Heart left ventricle (tissue), 16 donors: ENCODE results near the gene SLC26A9. TPM values are rescaled to one million over a fixed set of nuclear protein-coding genes. Genes with fewer than 3 reads are reported as not detected.

Source experiments
- ATAC-seq, 4 donors: fragments of 200-7000 bp; cut with Tn5 transposase; one replicate each; pipeline ENCODE4 v1.9.1; 2020 to 2022; ENCODE audit warnings: moderate library complexity in 4 of 4, mild to moderate bottlenecking in 3 of 4, moderate number of reproducible peaks in 1 of 4
- DNase-seq, 5 donors: peaks; one replicate each; pipeline ENCODE4 v3.0.0-alpha.2; 2020
- H3K27ac ChIP-seq, 12 donors: fragments of 200-600 bp; sonication (generic) in 4 of 12; one replicate each; pipeline versions ENCODE4 v1.5.0 to v1.8.0; 2016 to 2022; ENCODE audit warnings: mild to moderate bottlenecking in 2 of 12
- H3K27me3 ChIP-seq, 9 donors: fragments of 200-600 bp; sonication (generic) in 2 of 9; one replicate each; pipeline versions ENCODE4 v1.5.1 to v1.8.0; 2016 to 2022; ENCODE audit warnings: mild to moderate bottlenecking in 3 of 9
- H3K36me3 ChIP-seq, 9 donors: fragments of 200-600 bp; sonication (generic) in 2 of 9; one replicate each; pipeline versions ENCODE4 v1.5.0 to v1.8.0; 2018 to 2022; ENCODE audit warnings: mild to moderate bottlenecking in 2 of 9
- H3K4me1 ChIP-seq, 12 donors: fragments of 200-600 bp; sonication (generic) in 4 of 12; one replicate each; pipeline versions ENCODE4 v1.5.0 to v1.8.0; 2016 to 2022; ENCODE audit warnings: mild to moderate bottlenecking in 3 of 12
- H3K4me3 ChIP-seq, 12 donors: fragments of 200-600 bp; sonication (generic) in 4 of 12; one replicate each; pipeline versions ENCODE4 v1.5.0 to v1.8.0; 2017 to 2022; ENCODE audit warnings: mild to moderate bottlenecking in 9 of 12, moderate library complexity in 4 of 12
- H3K9me3 ChIP-seq, 12 donors: fragments of 200-600 bp; sonication (generic) in 4 of 12; one replicate each; pipeline versions ENCODE4 v1.5.0 to v1.8.0; 2016 to 2022; ENCODE audit warnings: mild to moderate bottlenecking in 1 of 12
- POLR2A ChIP-seq, 2 donors: fragments of 450-650 bp; IDR thresholded peaks; one replicate each; pipeline ENCODE4 v1.6.1; 2017; ENCODE audit warnings: antibody characterized with exemption in 2 of 2, mild to moderate bottlenecking in 2 of 2, moderate library complexity in 2 of 2
- WGBS, 4 donors: extraction: QIAGEN DNeasy Blood & Tissue Kit in 2 of 4; methylation state at CpG; one replicate each; pipeline versions ENCODE4 v1.1.5 to v1.1.7; 2013 to 2018; 5-methylcytosine and 5-hydroxymethylcytosine counted together
- intact Hi-C, 10 donors: fragments of 100-400 bp; cut with DNase I; formaldehyde crosslinking; loops; one replicate each; pipeline versions ENCODE4 v1.11.1 to v1.14.2; 2022
- polyA plus RNA-seq, 2 donors: library from polyadenylated mRNA; stranded (reverse); fragments of 200-250 nt; gene quantifications; one replicate each; pipeline ENCODE4 v1.2.3, GENCODE V29; 2013
- total RNA-seq, 9 donors: library from RNA; depleted of rRNA in 2 of 9; stranded (reverse); fragments of >200 nt in 2 of 9; fragmentation: NEBNext Ultra II Directional in 3 of 9; extraction: Animal tissue kit (Norgen Biotek cat#: 25700) in 3 of 9; gene quantifications; one replicate each; pipeline versions ENCODE4 v1.1.0 to v1.2.4, GENCODE V29; 2016 to 2023
- TF ChIP-seq, protein P1 (sequence below), 12 donors: fragments of 200-600 bp; sonication (generic) in 4 of 12; IDR thresholded peaks; one replicate each; pipeline versions ENCODE4 v1.5.0 to v1.8.0; 2018 to 2022; ENCODE audit warnings: antibody characterized with exemption in 12 of 12, mild to moderate bottlenecking in 5 of 12
- donor health status: ischemic (EF 13 %, LVEDD 7.1; RV severe dilation, severe dysfunction).
- donor health status: healthy with polysubstance abuse.
- donor health status: DM: no; HTN: yes; CAD: no.
- donor health status: DM: no; HTN: no; CAD: no.
- donor health status: ischemic (EF 25% LVEDD 6.9; RV normal size, moderate dysfunction).
- donor health status: ischemic (EF 25% LVEDD 5.7; RV mildly dilated, moderate dysfunction).
- donor health status: healthy.
- donor health status: DM: yes; HTN: yes; CAD: no.
- donor health status: ischemic (EF 35%, LVEDD 5.7; RV mildly dilated, moderate dysfunction).
- donor health status: nonischemic (EF 11% LVEDD 7.7; RV severe dilation, severe dysfunction).
- donor health status: DM: yes; HTN: yes; CAD: no.
- donor health status: PGD.
- donor health status: ischemic (EF 29% LVEDD 5.4; RV normal size, mild dysfunction).
- donor health status: nonischemic (EF 23%, LVEDD 6.1; RV moderate dilation, normal function).

SLC26A9 gene
- total and polyA plus RNA-seq, 11 donors = 4.1 to 39.6 (median 11.0) TPM

- H3K4me3 ChIP-seq = no peak overlapping the region
- ATAC-seq = no peak
- no peak overlapping the region for H3K27ac ChIP-seq
- H3K36me3 ChIP-seq = peaks cover 0 to 8% (median 0%) of the 10 kb centered on the region in 9 donors
- H3K27me3 ChIP-seq = no peaks in the 10 kb centered on the region
- H3K4me1 ChIP-seq = peaks cover 0 to 28% (median 18%) of the 10 kb centered on the region in 12 donors
- TF ChIP-seq POLR2A (IDR thresholded peaks at IDR 0.05) = no peak
- WGBS, 4 donors = 46 to 53% (median 48%) methylated on average over 3 of the region's 3 CpGs
- H3K9me3 ChIP-seq = no peaks in the 10 kb centered on the region
- no peak for DNase-seq
- intact Hi-C loops = loop anchor here in 1 of 10 donors (5.0 kb wide), 1 partner anchor 393 kb away; no protein-coding TSS in a partner anchor
These were observed 37.1 kb upstream of the SLC26A9 start for GRCh38 chr1:205980237-205980870.

GRCh38 chr1:205979301-205979700, 36.0 kb upstream of the SLC26A9 start:
- no peaks in the 10 kb centered on the region for H3K9me3 ChIP-seq
- TF ChIP-seq POLR2A (IDR thresholded peaks at IDR 0.05) = no peak
- TF ChIP-seq, protein P1, sequence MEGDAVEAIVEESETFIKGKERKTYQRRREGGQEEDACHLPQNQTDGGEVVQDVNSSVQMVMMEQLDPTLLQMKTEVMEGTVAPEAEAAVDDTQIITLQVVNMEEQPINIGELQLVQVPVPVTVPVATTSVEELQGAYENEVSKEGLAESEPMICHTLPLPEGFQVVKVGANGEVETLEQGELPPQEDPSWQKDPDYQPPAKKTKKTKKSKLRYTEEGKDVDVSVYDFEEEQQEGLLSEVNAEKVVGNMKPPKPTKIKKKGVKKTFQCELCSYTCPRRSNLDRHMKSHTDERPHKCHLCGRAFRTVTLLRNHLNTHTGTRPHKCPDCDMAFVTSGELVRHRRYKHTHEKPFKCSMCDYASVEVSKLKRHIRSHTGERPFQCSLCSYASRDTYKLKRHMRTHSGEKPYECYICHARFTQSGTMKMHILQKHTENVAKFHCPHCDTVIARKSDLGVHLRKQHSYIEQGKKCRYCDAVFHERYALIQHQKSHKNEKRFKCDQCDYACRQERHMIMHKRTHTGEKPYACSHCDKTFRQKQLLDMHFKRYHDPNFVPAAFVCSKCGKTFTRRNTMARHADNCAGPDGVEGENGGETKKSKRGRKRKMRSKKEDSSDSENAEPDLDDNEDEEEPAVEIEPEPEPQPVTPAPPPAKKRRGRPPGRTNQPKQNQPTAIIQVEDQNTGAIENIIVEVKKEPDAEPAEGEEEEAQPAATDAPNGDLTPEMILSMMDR (IDR thresholded peaks at IDR 0.05) = no peak
- H3K4me3 ChIP-seq = no peak overlapping the region
- no peak overlapping the region for H3K27ac ChIP-seq
- H3K4me1 ChIP-seq = peaks cover 0 to 29% (median 19%) of the 10 kb centered on the region in 12 donors
- no peak for ATAC-seq
- peaks cover 0 to 8% (median 0%) of the 10 kb centered on the region in 9 donors for H3K36me3 ChIP-seq
- 82 to 94% (median 91%) methylated on average over 6 of the region's 6 CpGs for WGBS, 4 donors
- H3K27me3 ChIP-seq = no peaks in the 10 kb centered on the region
- no peak for DNase-seq
- intact Hi-C loops = loop anchor here (2.0 to 10.0 kb wide), 9 partner anchors 167 to 387 kb away; partner anchors contain the start of gene SLC41A1 (in 1 of the 10)

DNA sequence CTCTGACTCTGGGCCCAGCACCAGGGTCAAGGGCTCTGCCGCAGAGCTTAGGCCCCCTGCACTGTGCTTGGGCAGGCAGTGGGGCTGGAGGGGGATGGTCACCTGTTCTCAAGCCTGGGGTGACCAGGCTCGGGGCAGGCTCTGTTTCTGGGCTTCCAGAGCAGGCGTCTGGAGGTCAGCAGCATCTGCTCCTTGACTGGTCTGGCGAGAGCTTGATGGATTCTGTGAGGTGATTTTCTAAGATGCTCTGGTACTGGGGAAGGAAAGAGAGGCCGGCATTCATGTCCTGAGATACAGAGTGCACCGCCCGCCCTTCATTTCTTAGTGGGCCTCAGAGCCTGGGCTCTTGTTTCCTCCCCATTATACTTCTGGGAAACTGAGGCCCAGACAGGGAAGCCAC, 35.4 kb upstream of the SLC26A9 start:
- peaks cover 0 to 23% (median 16%) of the 10 kb centered on the region in 12 donors for H3K4me1 ChIP-seq
- no peaks in the 10 kb centered on the region for H3K27me3 ChIP-seq
- ATAC-seq (no peak), DNase-seq (no peak)
- no peaks in the 10 kb centered on the region for H3K9me3 ChIP-seq
- peaks cover 0 to 8% (median 0%) of the 10 kb centered on the region in 9 donors for H3K36me3 ChIP-seq
- H3K27ac ChIP-seq = no peak overlapping the region
- H3K4me3 ChIP-seq = no peak overlapping the region
- TF ChIP-seq, protein P1 (IDR thresholded peaks at IDR 0.05) = no peak
- no peak for TF ChIP-seq POLR2A (IDR thresholded peaks at IDR 0.05)
- 84 to 96% (median 89%) methylated on average over 4 to 7 of the region's 7 CpGs for WGBS, 4 donors
- intact Hi-C loops = loop anchor here (1.0 to 10.0 kb wide), 10 partner anchors 166 to 386 kb away; partner anchors contain the start of gene SLC41A1 (in 1 of the 10)

DNA sequence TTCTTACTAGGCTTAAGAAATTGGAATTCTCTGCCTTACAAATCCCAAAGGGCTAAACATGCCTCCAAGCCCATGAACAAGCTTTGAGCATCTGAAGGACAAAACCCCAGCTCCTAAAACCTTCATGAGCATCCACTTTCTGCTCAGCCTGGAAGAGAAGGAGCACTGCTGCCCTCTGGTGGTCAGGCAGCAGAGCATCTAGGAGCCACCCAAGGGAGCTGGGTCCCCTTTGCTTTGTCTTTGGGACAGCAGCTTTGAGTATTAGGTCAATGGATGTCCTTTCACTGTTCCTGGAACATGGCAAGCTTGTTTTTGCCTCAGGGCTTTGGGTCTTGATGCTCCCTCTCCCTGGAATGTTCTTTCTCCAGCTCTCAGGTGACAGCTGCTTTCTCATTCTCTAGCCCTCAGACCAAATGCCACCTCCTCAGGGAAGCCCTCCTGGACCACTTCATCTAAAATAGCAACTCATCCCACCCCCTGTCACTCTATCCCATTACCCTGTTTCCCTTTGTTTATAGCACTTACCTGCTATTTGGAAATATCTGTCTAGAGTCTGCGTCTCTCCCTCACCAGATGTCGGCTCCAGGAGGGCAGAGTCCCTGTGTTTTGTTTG, 34.3 kb upstream of the SLC26A9 start:
- Histone ChIP-seq H3K9me3 (no peaks in the 10 kb centered on the region), H3K4me1 (peaks cover 0 to 25% (median 16%) of the 10 kb centered on the region in 12 donors), H3K36me3 (peaks cover 0 to 7% (median 0%) of the 10 kb centered on the region in 9 donors), H3K27me3 (no peaks in the 10 kb centered on the region), H3K4me3 (no peak overlapping the region), H3K27ac (peak overlapping the region; percentile 28 to 89 (median 79))
- ATAC-seq (peak; percentile 65 to 82 (median 80)), DNase-seq (peak; percentile 69 to 86 (median 77))
- intact Hi-C loops = loop anchor here (1.0 to 10.0 kb wide), 17 partner anchors 57 to 385 kb away; partner anchors contain the start of gene SLC41A1 (in 1 of the 10)
- TF ChIP-seq POLR2A (IDR thresholded peaks at IDR 0.05) = no peak
- TF ChIP-seq, protein P1 (IDR thresholded peaks at IDR 0.05) = peak; percentile 91 to 99 (median 96)
- WGBS, 4 donors = 66 to 98% (median 97%) methylated on average over 2 of the region's 2 CpGs
